ENCODE measurements around the gene USP17L17.
"Not testable (repeated sequence)": the region's sequence is repeated elsewhere in the genome, so short reads cannot be mapped to it uniquely, and the experiment has no call there.

- TF ChIP-seq CTCF (IDR thresholded peaks at IDR 0.05; ENCODE audit: poor library complexity, severe bottlenecking); POLR2AphosphoS5 (IDR thresholded peaks at IDR 0.05); TAF1 (IDR thresholded peaks at IDR 0.05; ENCODE audit: low read depth); EZH2 (IDR thresholded peaks at IDR 0.05; ENCODE audit: borderline replicate concordance, insufficient read depth, low read length, poor library complexity, severe bottlenecking); REST (IDR thresholded peaks at IDR 0.05; ENCODE audit: borderline replicate concordance); EP300 (conservative IDR thresholded peaks at IDR 0.05; ENCODE audit: poor library complexity, severe bottlenecking); RAD21 (conservative IDR thresholded peaks at IDR 0.05); SMC3 (conservative IDR thresholded peaks at IDR 0.05; ENCODE audit: poor library complexity): not testable (repeated sequence)
Observed at GRCh38 chr4:9253078-9253477, 9.4 kb downstream of the USP17L17 start, which contains the start of gene USP17L19.

Measured in neural cell (in vitro differentiated cells).